Common myeloid progenitor, CD34-positive (primary cell): ENCODE results near the gene MTAP.
A peak's percentile ranks its signal among the peaks of the same experiment; 100 is the strongest.

Experiments
- CTCF ChIA-PET: fragments of 350-600 bp; sonication (Branson Sonifier 250); formaldehyde crosslinking; loops from one replicate; lab custom pipeline; 2021; ENCODE audit warnings: antibody characterized with exemption; lab: Charles Lee
- POLR2A ChIA-PET: fragments of 350-600 bp; sonication (Branson Sonifier 250); formaldehyde crosslinking; loops from one replicate; lab custom pipeline; 2021; ENCODE audit warnings: antibody characterized with exemption; lab: Charles Lee
- DNase-seq, 3 donors: peaks; one replicate each; pipeline versions ENCODE4 v3.0.0 to v3.0.0-alpha.2; 2013
- H3K27ac ChIP-seq, 2 experiments: 1 replicate in 1 of 2; 2 replicates in 1 of 2; pipeline ENCODE4 v1.7.0; 2013; ENCODE audit warnings: inconsistent platforms in 2 of 2, low read length in 2 of 2, mild to moderate bottlenecking in 2 of 2, low read depth in 1 of 2, moderate library complexity in 1 of 2; ENCODE audit not compliant: severe bottlenecking in 2 of 2, insufficient read depth in 1 of 2, poor library complexity in 1 of 2
- H3K27me3 ChIP-seq, 5 experiments: replicated peaks in 2 of 5; 1 replicate in 3 of 5; 2 replicates in 2 of 5; pipeline versions ENCODE4 v1.6.1 to v1.7.0; 2013; ENCODE audit warnings: low read length in 4 of 5, mild to moderate bottlenecking in 2 of 5, moderate library complexity in 2 of 5, inconsistent platforms in 1 of 5; ENCODE audit not compliant: insufficient read depth in 5 of 5, control insufficient read depth in 4 of 5
- H3K36me3 ChIP-seq, 4 experiments: 1 replicate in 2 of 4; 2 replicates in 2 of 4; pipeline versions ENCODE4 v1.6.1 to v1.7.0; 2013; ENCODE audit warnings: low read length in 3 of 4, control low read depth in 1 of 4, mild to moderate bottlenecking in 1 of 4; ENCODE audit not compliant: control insufficient read depth in 4 of 4, insufficient read depth in 4 of 4
- H3K4me1 ChIP-seq, 4 experiments: 1 replicate in 3 of 4; 2 replicates in 1 of 4; pipeline versions ENCODE4 v1.6.1 to v1.7.1; 2013; ENCODE audit warnings: low read length in 3 of 4, mild to moderate bottlenecking in 3 of 4, control low read depth in 1 of 4, inconsistent platforms in 1 of 4, moderate library complexity in 1 of 4; ENCODE audit not compliant: control insufficient read depth in 4 of 4, insufficient read depth in 4 of 4; ENCODE audit errors: control extremely low read depth in 1 of 4
- H3K4me3 ChIP-seq, 7 experiments: 1 replicate in 4 of 7; 2 replicates in 3 of 7; pipeline versions ENCODE4 v1.5.1 to v1.7.0; 2013; ENCODE audit warnings: mild to moderate bottlenecking in 7 of 7, low read length in 6 of 7, moderate library complexity in 6 of 7, inconsistent platforms in 2 of 7, low read depth in 2 of 7, control low read depth in 1 of 7; ENCODE audit not compliant: insufficient read depth in 4 of 7, control insufficient read depth in 1 of 7; ENCODE audit errors: extremely low read depth in 1 of 7
- H3K9me3 ChIP-seq, 5 experiments: 1 replicate in 4 of 5; 2 replicates in 1 of 5; pipeline versions ENCODE4 v1.6.1 to v1.7.1; 2013; ENCODE audit warnings: low read length in 4 of 5, mild to moderate bottlenecking in 2 of 5, inconsistent platforms in 1 of 5, low read depth in 1 of 5, moderate library complexity in 1 of 5; ENCODE audit not compliant: control insufficient read depth in 4 of 5, insufficient read depth in 2 of 5; ENCODE audit errors: control extremely low read depth in 1 of 5
- WGBS: methylation state at CpG from one replicate; pipeline ENCODE4 v1.1.5; 2013; ENCODE audit not compliant: insufficient coverage; 5-methylcytosine and 5-hydroxymethylcytosine counted together

The MTAP gene

DNA sequence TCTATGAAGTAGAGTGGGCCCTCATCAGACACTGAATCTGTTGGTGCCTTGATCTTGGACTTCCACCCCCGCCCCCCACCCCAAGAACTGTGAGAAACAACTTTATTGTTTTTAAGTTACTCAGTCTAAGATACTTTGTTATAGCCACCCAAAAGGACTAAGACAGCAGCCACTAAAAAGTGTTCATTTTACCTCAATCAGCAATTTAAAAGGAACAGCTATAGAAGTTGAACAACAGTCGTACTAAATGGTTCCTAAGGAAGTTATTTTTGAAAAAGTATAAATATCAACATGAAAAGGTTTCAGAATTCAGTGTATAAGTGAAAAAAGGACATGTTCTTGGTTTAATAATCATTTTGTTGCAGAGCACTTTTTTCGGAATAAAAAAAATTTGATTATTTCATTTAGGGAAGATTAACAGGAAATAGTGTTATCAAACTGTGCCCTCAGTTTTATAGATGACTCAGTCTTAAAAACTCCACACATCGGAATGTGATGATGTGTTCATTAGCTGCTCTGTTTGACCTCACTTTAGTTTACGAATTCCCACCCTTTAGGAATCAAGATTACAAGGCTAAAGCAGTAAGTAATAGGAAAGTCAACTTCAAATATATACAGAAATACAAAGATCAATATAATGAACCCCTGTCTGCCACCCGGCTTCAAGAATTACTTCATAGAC, 71.2 kb downstream of the MTAP start:
- Histone ChIP-seq H3K27me3 (no peaks in the 10 kb centered on the region), H3K27ac (no peak overlapping the region), H3K4me1 (no peaks in the 10 kb centered on the region), H3K4me3 (no peak overlapping the region), H3K36me3 (peaks cover 3 to 18% (median 12%) of the 10 kb centered on the region in 4 experiments), H3K9me3 (peaks cover 4 to 23% (median 6%) of the 10 kb centered on the region in 5 experiments)
- POLR2A ChIA-PET = no interaction called here
- no peak for DNase-seq
- no CpG with 5 or more reads among the region's 6 CpGs for WGBS
- CTCF ChIA-PET = no interaction called here

DNA sequence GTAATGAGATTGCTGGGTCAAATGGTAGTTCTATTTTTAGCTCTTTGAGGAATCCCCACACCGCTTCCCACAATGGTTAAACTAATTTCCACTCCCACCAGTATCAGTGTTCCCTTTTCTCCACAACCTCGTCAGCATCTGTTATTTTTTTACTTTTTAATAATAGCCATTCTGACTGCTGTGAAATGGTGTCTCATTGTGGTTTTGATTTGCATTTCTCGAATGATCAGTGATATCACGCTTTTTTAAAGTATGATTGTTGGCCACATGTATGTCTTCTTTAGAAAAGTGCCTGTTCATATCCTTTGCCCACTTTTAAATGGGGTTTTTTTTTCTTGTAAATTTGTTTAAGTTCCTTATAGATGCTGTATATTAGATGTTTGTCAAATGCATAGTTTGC, 73.5 kb downstream of the MTAP start:
- CTCF ChIA-PET = no interaction called here
- POLR2A ChIA-PET = no interaction called here

DNA sequence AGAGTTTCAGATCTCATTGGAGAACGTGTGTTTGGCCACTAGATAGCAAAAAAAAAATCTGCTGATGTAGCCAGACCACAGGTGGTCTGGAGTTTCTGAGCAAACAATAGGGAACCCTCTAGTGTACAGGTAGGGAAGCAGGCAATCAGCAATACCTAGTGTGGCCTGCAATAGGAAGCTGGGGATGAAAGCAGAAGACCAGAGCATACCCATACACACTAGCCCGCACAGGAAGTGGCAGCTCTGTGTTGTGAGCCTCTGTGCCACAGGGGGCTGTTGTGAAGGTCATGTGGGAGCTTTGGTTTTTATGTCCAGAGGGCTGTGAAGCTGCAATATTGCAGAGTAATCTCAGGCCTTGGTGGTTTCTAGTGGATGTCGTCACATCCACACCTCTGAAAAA, 81.2 kb downstream of the MTAP start:
- peaks cover 3 to 35% (median 7%) of the 10 kb centered on the region in 5 experiments for H3K9me3 ChIP-seq
- WGBS = 100% methylated on average over 1 of the region's 3 CpGs

More for the DNA sequence above, 73.5 kb downstream of the MTAP start:
- H3K36me3 ChIP-seq = peaks cover 0 to 26% (median 9%) of the 10 kb centered on the region in 4 experiments
- peaks cover 6 to 36% (median 15%) of the 10 kb centered on the region in 5 experiments for H3K9me3 ChIP-seq
- H3K27ac ChIP-seq = no peak overlapping the region
- H3K4me1 ChIP-seq = no peaks in the 10 kb centered on the region
- WGBS = no CpG with 5 or more reads among the region's 4 CpGs
- H3K27me3 ChIP-seq = no peaks in the 10 kb centered on the region
- H3K4me3 ChIP-seq = no peak overlapping the region
- peak in 1 of 3 donors; percentile 7 for DNase-seq

DNA sequence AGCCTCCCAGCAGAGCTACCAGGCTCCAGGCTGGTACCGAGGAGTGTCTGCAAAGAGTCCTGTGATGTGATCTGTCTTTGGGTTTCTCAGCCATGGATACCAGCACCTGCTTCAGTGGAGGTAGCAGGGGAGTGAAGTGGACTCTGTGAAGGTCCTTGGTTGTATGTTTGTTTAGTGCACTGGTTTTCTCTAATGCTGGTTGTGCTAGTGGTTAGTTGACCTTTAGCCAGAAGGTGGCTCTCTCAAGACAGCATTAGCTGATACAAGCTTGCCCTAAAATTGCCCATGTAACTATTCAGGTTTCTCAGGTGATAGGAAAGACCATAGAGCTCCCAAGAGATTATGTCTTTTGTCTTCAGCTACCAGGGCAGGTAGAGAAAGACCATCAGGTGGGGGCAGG, 87.2 kb downstream of the MTAP start:
- Histone ChIP-seq H3K4me3 (no peak overlapping the region), H3K27ac (no peak overlapping the region), H3K4me1 (no peaks in the 10 kb centered on the region), H3K9me3 (peaks cover 0 to 60% (median 14%) of the 10 kb centered on the region in 5 experiments), H3K36me3 (peaks cover 2 to 33% (median 12%) of the 10 kb centered on the region in 4 experiments), H3K27me3 (no peaks in the 10 kb centered on the region)
- WGBS = 100% methylated on average over 1 of the region's 1 CpG
- ChIA-PET CTCF (no interaction called here), POLR2A (no interaction called here)
- DNase-seq = no peak

More for the DNA sequence above, 81.2 kb downstream of the MTAP start:
- CTCF ChIA-PET = no interaction called here
- POLR2A ChIA-PET = no interaction called here
- H3K27me3 ChIP-seq = no peaks in the 10 kb centered on the region
- H3K27ac ChIP-seq = no peak overlapping the region
- peaks cover 0 to 20% (median 5%) of the 10 kb centered on the region in 4 experiments for H3K36me3 ChIP-seq
- DNase-seq = no peak
- no peak overlapping the region for H3K4me3 ChIP-seq
- peaks cover 0 to 5% (median 0%) of the 10 kb centered on the region in 4 experiments for H3K4me1 ChIP-seq

DNA sequence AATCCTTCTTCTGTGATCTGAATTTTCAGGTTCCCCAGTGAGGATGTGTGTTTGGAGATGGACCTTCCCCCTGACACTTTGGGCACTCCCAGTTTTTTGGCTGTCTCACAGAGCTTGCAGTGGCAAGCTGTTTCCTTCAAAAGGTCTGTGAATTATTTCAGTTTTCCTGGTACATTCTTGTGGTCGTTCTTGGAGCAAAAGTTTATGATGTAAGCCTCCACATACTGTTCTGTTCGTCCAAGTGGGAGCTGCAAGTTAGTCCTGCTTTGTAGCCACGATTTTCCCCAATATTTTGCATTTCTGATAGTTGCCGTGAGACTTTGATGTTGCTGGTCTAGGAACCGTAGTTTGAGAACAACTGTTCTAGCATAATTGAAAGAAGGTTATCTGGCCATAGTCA, 88.3 kb downstream of the MTAP start:
- Histone ChIP-seq H3K27me3 (no peaks in the 10 kb centered on the region), H3K9me3 (peaks cover 0 to 64% (median 14%) of the 10 kb centered on the region in 5 experiments), H3K4me1 (no peaks in the 10 kb centered on the region), H3K4me3 (no peak overlapping the region), H3K27ac (no peak overlapping the region), H3K36me3 (peaks cover 2 to 33% (median 12%) of the 10 kb centered on the region in 4 experiments)
- POLR2A ChIA-PET = no interaction called here
- DNase-seq = no peak
- CTCF ChIA-PET = no interaction called here
- WGBS = 96% methylated on average over 4 of the region's 5 CpGs

DNA sequence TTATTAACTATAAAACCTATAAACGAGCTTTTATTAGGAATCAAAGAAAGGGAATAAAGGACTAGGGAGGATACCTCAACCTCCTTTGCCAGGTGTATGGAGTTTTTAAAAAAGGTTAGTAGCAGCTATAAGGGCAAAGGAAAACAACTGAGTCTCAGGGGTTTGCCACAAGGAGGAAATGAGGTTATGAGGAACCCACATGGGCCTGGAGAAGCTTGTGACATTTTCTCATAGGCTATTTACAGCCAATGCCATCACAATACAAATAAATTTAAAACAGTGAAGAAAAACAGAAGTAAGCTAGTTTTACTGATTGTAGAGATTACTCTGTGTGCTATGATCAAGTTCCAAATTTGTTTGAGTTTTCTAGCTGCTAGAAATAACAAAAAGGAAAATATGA, 99.1 kb downstream of the MTAP start:
- no peaks in the 10 kb centered on the region for H3K27me3 ChIP-seq
- peaks cover 0 to 23% (median 0%) of the 10 kb centered on the region in 4 experiments for H3K4me1 ChIP-seq
- H3K36me3 ChIP-seq = peaks cover 0 to 4% (median 1%) of the 10 kb centered on the region in 4 experiments
- DNase-seq = peak in 1 of 3 donors; percentile 0
- no peak overlapping the region for H3K4me3 ChIP-seq
- H3K9me3 ChIP-seq = peaks cover 0 to 17% (median 6%) of the 10 kb centered on the region in 5 experiments
- no CpG with 5 or more reads among the region's 1 CpG for WGBS
- no peak overlapping the region for H3K27ac ChIP-seq
- ChIA-PET POLR2A (no interaction called here), CTCF (no interaction called here)

DNA sequence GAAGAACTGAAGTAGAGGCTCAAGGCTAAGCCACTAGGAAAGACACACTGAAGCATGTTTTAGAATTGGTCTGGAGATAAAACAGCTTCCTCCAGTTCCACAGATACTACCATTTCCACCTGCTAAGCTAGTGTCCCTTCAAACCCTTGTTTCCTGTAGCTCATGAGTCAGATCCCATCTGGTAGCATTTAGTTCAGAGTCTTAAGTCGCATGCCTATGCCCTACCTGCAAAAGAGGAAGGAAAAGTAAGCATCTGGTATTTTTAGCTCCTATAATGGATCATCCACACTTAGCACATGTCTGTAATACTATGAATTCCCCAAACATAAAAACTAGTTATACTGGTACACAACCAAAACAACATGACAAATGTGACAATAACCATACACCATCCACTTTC, 99.7 kb downstream of the MTAP start:
- no CpG with 5 or more reads among the region's 1 CpG for WGBS
- Histone ChIP-seq H3K27me3 (no peaks in the 10 kb centered on the region), H3K9me3 (peaks cover 0 to 18% (median 6%) of the 10 kb centered on the region in 5 experiments), H3K4me3 (no peak overlapping the region), H3K36me3 (peaks cover 0 to 4% (median 1%) of the 10 kb centered on the region in 4 experiments), H3K4me1 (peaks cover 0 to 23% (median 0%) of the 10 kb centered on the region in 4 experiments), H3K27ac (no peak overlapping the region)
- peak in 2 of 3 donors; percentile 46 to 50 for DNase-seq
- ChIA-PET CTCF (no interaction called here), POLR2A (no interaction called here)
